Pulmonary artery endothelial cell (primary cell): ENCODE data around the gene STRBP. TPM values are rescaled to one million over a fixed set of nuclear protein-coding genes. Genes with fewer than 3 reads are reported as not detected.

Experiments used
- DNase-seq: peaks from one replicate; pipeline ENCODE4 v3.0.0-alpha.2; 2011; ENCODE audit warnings: low read depth, low spot score
- total RNA-seq: library from RNA; depleted of rRNA; stranded (reverse); fragments of >200 nt; gene quantifications from 2 replicates; pipeline ENCODE4 v1.2.3, GENCODE V29; 2014

STRBP gene
- total RNA-seq, 1 donor from 2014 or later: 9.2 TPM

GRCh38 chr9:123132696-123133095 lies 135.7 kb downstream of the STRBP start:
- no peak for DNase-seq

GRCh38 chr9:123131993-123132392 lies 136.4 kb downstream of the STRBP start:
- no peak for DNase-seq

- no peak for DNase-seq
Measured at GRCh38 chr9:123131258-123131657, 137.1 kb downstream of the STRBP start.

GRCh38 chr9:123129423-123129822 lies 139.0 kb downstream of the STRBP start:
- DNase-seq: no peak

- no peak for DNase-seq
Measured at GRCh38 chr9:123128591-123128990, 139.8 kb downstream of the STRBP start.

- no peak for DNase-seq
Measured at GRCh38 chr9:123127512-123128075, 140.8 kb downstream of the STRBP start.

- no peak for DNase-seq
Measured at GRCh38 chr9:123121457-123121856, 146.9 kb downstream of the STRBP start.

- DNase-seq: no peak
Measured at GRCh38 chr9:123120953-123121352, 147.4 kb downstream of the STRBP start.

- DNase-seq: no peak
Measured at GRCh38 chr9:123120131-123120530, 148.3 kb downstream of the STRBP start.

GRCh38 chr9:123119566-123119965 lies 148.8 kb downstream of the STRBP start:
- DNase-seq: no peak

GRCh38 chr9:123116036-123116435 lies 152.3 kb downstream of the STRBP start:
- no peak for DNase-seq

GRCh38 chr9:123115146-123115913 lies 153.1 kb downstream of the STRBP start:
- DNase-seq: no peak

GRCh38 chr9:123113185-123113584 lies 155.2 kb downstream of the STRBP start:
- DNase-seq: no peak

GRCh38 chr9:123112015-123112975 lies 156.1 kb downstream of the STRBP start:
- no peak for DNase-seq

- no peak for DNase-seq
Measured at GRCh38 chr9:123111427-123112014, 156.9 kb downstream of the STRBP start.

GRCh38 chr9:123109540-123110279 lies 158.7 kb downstream of the STRBP start:
- DNase-seq: no peak

- DNase-seq: no peak
Measured at GRCh38 chr9:123108976-123109375, 159.4 kb downstream of the STRBP start.

- DNase-seq: no peak
Measured at GRCh38 chr9:123107639-123108285, 160.6 kb downstream of the STRBP start.

- no peak for DNase-seq
Measured at GRCh38 chr9:123105490-123105889, 162.9 kb downstream of the STRBP start.

GRCh38 chr9:123104807-123105206 lies 163.6 kb downstream of the STRBP start:
- no peak for DNase-seq
